Measurements from ENCODE around the gene TCP11L2. TPM values are rescaled to one million over a fixed set of nuclear protein-coding genes. Genes with fewer than 3 reads are reported as not detected.

TCP11L2 gene
- total RNA-seq, 1 donor from 2014 or later: 48.3 TPM

Other genes with a start within 250 kb of the TCP11L2 start
- gene NUAK1, start 163.8 kb upstream of the TCP11L2 start, total RNA-seq: 10.8 and 21.4 TPM in 2 replicates
- gene CKAP4, start 54.7 kb upstream of the TCP11L2 start, total RNA-seq: 82.7 and 105 TPM in 2 replicates
- gene POLR3B, start 55.0 kb downstream of the TCP11L2 start, total RNA-seq: 10.9 and 17.3 TPM in 2 replicates